WTC11 (cell line): ENCODE measurements around the gene PEAK3.

ENCODE experiments used
- ELF4 ChIP-seq: sonication (generic); formaldehyde crosslinking; IDR thresholded peaks from 2 replicates; pipeline ENCODE4 v1.8.1; 2022; ENCODE audit warnings: low read depth, mild to moderate bottlenecking, moderate library complexity, missing genetic modification reagents
- KAT7 ChIP-seq: sonication (generic); formaldehyde crosslinking; IDR thresholded peaks from 2 replicates; pipeline ENCODE4 v1.8.1; 2023; ENCODE audit warnings: missing genetic modification reagents, mild to moderate bottlenecking, borderline replicate concordance
- NR2C2 ChIP-seq: sonication (generic); formaldehyde crosslinking; IDR thresholded peaks from 2 replicates; pipeline ENCODE4 v1.8.0; 2022; ENCODE audit warnings: mild to moderate bottlenecking, missing genetic modification reagents
- TEAD4 ChIP-seq: sonication (generic); formaldehyde crosslinking; IDR thresholded peaks from 2 replicates; pipeline ENCODE4 v1.8.0; 2022; ENCODE audit warnings: mild to moderate bottlenecking, missing genetic modification reagents
- TF ChIP-seq, protein P1 (sequence below): fragments of 200-600 bp; IDR thresholded peaks from 2 replicates; pipeline ENCODE4 v1.8.0; 2022; ENCODE audit warnings: antibody characterized with exemption
- TF ChIP-seq, protein P2 (sequence below): sonication (generic); formaldehyde crosslinking; IDR thresholded peaks from 2 replicates; pipeline ENCODE4 v1.8.1; 2022; ENCODE audit warnings: missing genetic modification reagents, borderline replicate concordance
- TF ChIP-seq, protein P3 (sequence below): sonication (generic); formaldehyde crosslinking; IDR thresholded peaks from 2 replicates; pipeline ENCODE4 v1.8.0; 2022; ENCODE audit warnings: mild to moderate bottlenecking, missing genetic modification reagents

DNA sequence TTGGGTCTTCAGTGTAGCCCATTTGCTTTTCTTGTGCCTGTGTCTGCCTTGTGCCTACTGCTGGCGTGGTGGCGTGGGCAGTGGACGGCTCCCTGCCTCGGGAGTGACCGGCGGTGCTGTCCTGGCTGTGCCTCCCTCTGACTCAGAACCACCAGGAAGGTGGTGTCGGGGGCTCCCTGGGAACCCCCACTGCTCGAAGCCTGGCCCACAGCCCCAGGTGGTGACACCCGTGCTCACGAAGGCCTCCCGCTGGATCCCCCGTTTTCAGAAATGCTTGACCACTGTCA is 37.9 kb downstream of the PEAK3 start:
- TF ChIP-seq, protein P1, sequence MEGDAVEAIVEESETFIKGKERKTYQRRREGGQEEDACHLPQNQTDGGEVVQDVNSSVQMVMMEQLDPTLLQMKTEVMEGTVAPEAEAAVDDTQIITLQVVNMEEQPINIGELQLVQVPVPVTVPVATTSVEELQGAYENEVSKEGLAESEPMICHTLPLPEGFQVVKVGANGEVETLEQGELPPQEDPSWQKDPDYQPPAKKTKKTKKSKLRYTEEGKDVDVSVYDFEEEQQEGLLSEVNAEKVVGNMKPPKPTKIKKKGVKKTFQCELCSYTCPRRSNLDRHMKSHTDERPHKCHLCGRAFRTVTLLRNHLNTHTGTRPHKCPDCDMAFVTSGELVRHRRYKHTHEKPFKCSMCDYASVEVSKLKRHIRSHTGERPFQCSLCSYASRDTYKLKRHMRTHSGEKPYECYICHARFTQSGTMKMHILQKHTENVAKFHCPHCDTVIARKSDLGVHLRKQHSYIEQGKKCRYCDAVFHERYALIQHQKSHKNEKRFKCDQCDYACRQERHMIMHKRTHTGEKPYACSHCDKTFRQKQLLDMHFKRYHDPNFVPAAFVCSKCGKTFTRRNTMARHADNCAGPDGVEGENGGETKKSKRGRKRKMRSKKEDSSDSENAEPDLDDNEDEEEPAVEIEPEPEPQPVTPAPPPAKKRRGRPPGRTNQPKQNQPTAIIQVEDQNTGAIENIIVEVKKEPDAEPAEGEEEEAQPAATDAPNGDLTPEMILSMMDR = no peak
- no peak for TF ChIP-seq TEAD4
- TF ChIP-seq, protein P2, sequence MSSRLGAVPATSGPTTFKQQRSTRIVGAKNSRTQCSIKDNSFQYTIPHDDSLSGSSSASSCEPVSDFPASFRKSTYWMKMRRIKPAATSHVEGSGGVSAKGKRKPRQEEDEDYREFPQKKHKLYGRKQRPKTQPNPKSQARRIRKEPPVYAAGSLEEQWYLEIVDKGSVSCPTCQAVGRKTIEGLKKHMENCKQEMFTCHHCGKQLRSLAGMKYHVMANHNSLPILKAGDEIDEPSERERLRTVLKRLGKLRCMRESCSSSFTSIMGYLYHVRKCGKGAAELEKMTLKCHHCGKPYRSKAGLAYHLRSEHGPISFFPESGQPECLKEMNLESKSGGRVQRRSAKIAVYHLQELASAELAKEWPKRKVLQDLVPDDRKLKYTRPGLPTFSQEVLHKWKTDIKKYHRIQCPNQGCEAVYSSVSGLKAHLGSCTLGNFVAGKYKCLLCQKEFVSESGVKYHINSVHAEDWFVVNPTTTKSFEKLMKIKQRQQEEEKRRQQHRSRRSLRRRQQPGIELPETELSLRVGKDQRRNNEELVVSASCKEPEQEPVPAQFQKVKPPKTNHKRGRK (CRISPR knock-in tag) = no peak
- TF ChIP-seq KAT7 (CRISPR knock-in tag) = no peak
- no peak for TF ChIP-seq ELF4 (CRISPR knock-in tag)
- TF ChIP-seq, protein P3, sequence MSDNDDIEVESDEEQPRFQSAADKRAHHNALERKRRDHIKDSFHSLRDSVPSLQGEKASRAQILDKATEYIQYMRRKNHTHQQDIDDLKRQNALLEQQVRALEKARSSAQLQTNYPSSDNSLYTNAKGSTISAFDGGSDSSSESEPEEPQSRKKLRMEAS (CRISPR knock-in tag) = no peak
- no peak for TF ChIP-seq NR2C2 (CRISPR knock-in tag)
